HT-29 (cell line): ENCODE results near the gene DRC7. TPM values are rescaled to one million over a fixed set of nuclear protein-coding genes. Genes with fewer than 3 reads are reported as not detected.

Experiments
- DNase-seq: peaks from one replicate; pipeline ENCODE4 v3.0.0-alpha.2; 2015; ENCODE audit warnings: low spot score
- small RNA-seq: library from RNA; depleted of rRNA; stranded (forward); fragments of <200 nt; gene quantifications from one replicate; pipeline ENCODE3, GENCODE V24; 2014
- total RNA-seq: library from RNA; depleted of rRNA; stranded (reverse); fragments of >200 nt; shearing (Covaris generic); gene quantifications from 2 replicates; pipeline ENCODE4 v1.2.3, GENCODE V29; 2014; rRNA removed

The DRC7 gene
- total RNA-seq, 1 experiment from 2014 or later = not detected

- DNase-seq = no peak
These were observed 86.7 kb downstream of the DRC7 start for GRCh38 chr16:57781349-57781740.

Small RNAs within 50 kb of the gene (small RNA-seq; reads per million reads assigned to genes)
- not detected for gene MIR6772

Other genes starting within 250 kb of the DRC7 start
- gene CIAPIN1, start 247.4 kb upstream of the DRC7 start, total RNA-seq = 44.3 and 46.4 TPM in 2 replicates
- gene COQ9, start 247.3 kb upstream of the DRC7 start, total RNA-seq = 54.1 and 65.4 TPM in 2 replicates
- 151 and 174 TPM in 2 replicates for gene POLR2C, start 232.1 kb upstream of the DRC7 start, total RNA-seq
- gene DOK4, start 208.3 kb upstream of the DRC7 start, total RNA-seq = 118 and 122 TPM in 2 replicates
- 7.6 and 7.7 TPM in 2 replicates for gene CCDC102A, start 158.2 kb upstream of the DRC7 start, total RNA-seq
- 3.1 and 5.1 TPM in 2 replicates for gene ADGRG5, start 152.2 kb upstream of the DRC7 start, total RNA-seq
- gene ADGRG1, start 66.2 kb upstream of the DRC7 start, total RNA-seq = 138 TPM in 2 replicates
- gene ADGRG3, start 26.5 kb upstream of the DRC7 start, total RNA-seq = not detected in 2 replicates
- gene KATNB1, start 41.0 kb downstream of the DRC7 start, total RNA-seq = 80.2 and 92.7 TPM in 2 replicates
- gene KIFC3, start 107.7 kb downstream of the DRC7 start, total RNA-seq = 37.8 and 43.4 TPM in 2 replicates